Progenitor cell of endocrine pancreas (in vitro differentiated cells): ENCODE results near the gene SLC51A. TPM values are rescaled to one million over a fixed set of nuclear protein-coding genes. Genes with fewer than 3 reads are reported as not detected.

Experiments used
- DNase-seq: peaks from one replicate; pipeline ENCODE4 v3.0.0; 2021; ENCODE audit warnings: low spot score; ENCODE audit not compliant: unreplicated experiment
- H3K27ac Mint-ChIP-seq: 2 replicates; pipeline ENCODE4 v1.8.0; 2021; ENCODE audit warnings: mild to moderate bottlenecking, moderate library complexity, mixed read lengths
- H3K27me3 Mint-ChIP-seq: 2 replicates; pipeline ENCODE4 v1.8.0; 2021; ENCODE audit warnings: mixed read lengths
- H3K36me3 Mint-ChIP-seq: 2 replicates; pipeline ENCODE4 v1.8.0; 2022; ENCODE audit warnings: mixed read lengths; ENCODE audit not compliant: insufficient read depth
- H3K4me1 Mint-ChIP-seq: 2 replicates; pipeline ENCODE4 v1.8.0; 2021; ENCODE audit warnings: low read depth, mixed read lengths
- H3K4me3 Mint-ChIP-seq: 2 replicates; pipeline ENCODE4 v1.8.0; 2021; ENCODE audit warnings: low read depth, mild to moderate bottlenecking, moderate library complexity, mixed read lengths
- H3K9me3 Mint-ChIP-seq: 2 replicates; pipeline ENCODE4 v1.8.0; 2021; ENCODE audit warnings: low read depth, mixed read lengths
- CTCF ChIP-seq: fragments of 200-600 bp; sonication (generic); IDR thresholded peaks from one replicate; pipeline ENCODE4 v1.5.0; 2021; ENCODE audit warnings: antibody characterized with exemption, mild to moderate bottlenecking; ENCODE audit not compliant: unreplicated experiment
- total RNA-seq: library from RNA; stranded (reverse); gene quantifications from 2 replicates; pipeline ENCODE4 v1.2.1, GENCODE V29; 2021

The SLC51A gene
- total RNA-seq, 1 donor from 2014 or later, result 0.34 TPM

GRCh38 chr3:196232882-196233251 lies 16.5 kb downstream of the SLC51A start:
- no peak overlapping the region for H3K27ac Mint-ChIP-seq
- no peak overlapping the region for H3K4me3 Mint-ChIP-seq
- H3K27me3 Mint-ChIP-seq, result no peaks in the 10 kb centered on the region
- peaks cover 1% of the 10 kb centered on the region for H3K36me3 Mint-ChIP-seq
- no peaks in the 10 kb centered on the region for H3K9me3 Mint-ChIP-seq
- H3K4me1 Mint-ChIP-seq, result no peaks in the 10 kb centered on the region
- TF ChIP-seq CTCF, result no peak
- DNase-seq, result no peak

- no peaks in the 10 kb centered on the region for H3K9me3 Mint-ChIP-seq
- H3K36me3 Mint-ChIP-seq, result peaks cover 7% of the 10 kb centered on the region
- no peaks in the 10 kb centered on the region for H3K4me1 Mint-ChIP-seq
- H3K4me3 Mint-ChIP-seq, result no peak overlapping the region
- no peak overlapping the region for H3K27ac Mint-ChIP-seq
- H3K27me3 Mint-ChIP-seq, result no peaks in the 10 kb centered on the region
- TF ChIP-seq CTCF, result no peak
- DNase-seq, result no peak
Measured at GRCh38 chr3:196235452-196236122, 19.3 kb downstream of the SLC51A start.

GRCh38 chr3:196236223-196236622 lies 19.9 kb downstream of the SLC51A start:
- H3K4me1 Mint-ChIP-seq, result no peaks in the 10 kb centered on the region

GRCh38 chr3:196237203-196237602 lies 20.9 kb downstream of the SLC51A start:
- no peak for TF ChIP-seq CTCF
- Mint-ChIP-seq H3K27me3 (no peaks in the 10 kb centered on the region), H3K36me3 (peaks cover 12% of the 10 kb centered on the region), H3K9me3 (no peaks in the 10 kb centered on the region), H3K4me3 (no peak overlapping the region), H3K4me1 (no peaks in the 10 kb centered on the region), H3K27ac (no peak overlapping the region)
- no peak for DNase-seq

More at GRCh38 chr3:196236223-196236622, 19.9 kb downstream of the SLC51A start:
- H3K27me3 Mint-ChIP-seq, result no peaks in the 10 kb centered on the region
- no peak for DNase-seq
- no peaks in the 10 kb centered on the region for H3K9me3 Mint-ChIP-seq
- no peak for TF ChIP-seq CTCF
- H3K36me3 Mint-ChIP-seq, result peaks cover 10% of the 10 kb centered on the region
- no peak overlapping the region for H3K4me3 Mint-ChIP-seq
- no peak overlapping the region for H3K27ac Mint-ChIP-seq

GRCh38 chr3:196238612-196239560 lies 22.6 kb downstream of the SLC51A start:
- TF ChIP-seq CTCF, result no peak
- H3K36me3 Mint-ChIP-seq, result peaks cover 18% of the 10 kb centered on the region
- H3K27ac Mint-ChIP-seq, result no peak overlapping the region
- H3K27me3 Mint-ChIP-seq, result no peaks in the 10 kb centered on the region
- no peaks in the 10 kb centered on the region for H3K4me1 Mint-ChIP-seq
- no peak overlapping the region for H3K4me3 Mint-ChIP-seq
- H3K9me3 Mint-ChIP-seq, result no peaks in the 10 kb centered on the region
- DNase-seq, result no peak
